Measurements from ENCODE around the gene GALNT18. TPM values are rescaled to one million over a fixed set of nuclear protein-coding genes. Genes with fewer than 3 reads are reported as not detected.

GALNT18 gene
- total RNA-seq, 1 donor, result 2.4 TPM

- no peak for DNase-seq (ENCODE audit: low read depth)
- no peak overlapping the region for H3K4me3 ChIP-seq (ENCODE audit: low read depth, low read length)
- TF ChIP-seq, protein P1, sequence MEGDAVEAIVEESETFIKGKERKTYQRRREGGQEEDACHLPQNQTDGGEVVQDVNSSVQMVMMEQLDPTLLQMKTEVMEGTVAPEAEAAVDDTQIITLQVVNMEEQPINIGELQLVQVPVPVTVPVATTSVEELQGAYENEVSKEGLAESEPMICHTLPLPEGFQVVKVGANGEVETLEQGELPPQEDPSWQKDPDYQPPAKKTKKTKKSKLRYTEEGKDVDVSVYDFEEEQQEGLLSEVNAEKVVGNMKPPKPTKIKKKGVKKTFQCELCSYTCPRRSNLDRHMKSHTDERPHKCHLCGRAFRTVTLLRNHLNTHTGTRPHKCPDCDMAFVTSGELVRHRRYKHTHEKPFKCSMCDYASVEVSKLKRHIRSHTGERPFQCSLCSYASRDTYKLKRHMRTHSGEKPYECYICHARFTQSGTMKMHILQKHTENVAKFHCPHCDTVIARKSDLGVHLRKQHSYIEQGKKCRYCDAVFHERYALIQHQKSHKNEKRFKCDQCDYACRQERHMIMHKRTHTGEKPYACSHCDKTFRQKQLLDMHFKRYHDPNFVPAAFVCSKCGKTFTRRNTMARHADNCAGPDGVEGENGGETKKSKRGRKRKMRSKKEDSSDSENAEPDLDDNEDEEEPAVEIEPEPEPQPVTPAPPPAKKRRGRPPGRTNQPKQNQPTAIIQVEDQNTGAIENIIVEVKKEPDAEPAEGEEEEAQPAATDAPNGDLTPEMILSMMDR (IDR thresholded peaks at IDR 0.05; ENCODE audit: insufficient read depth, low read length), result no peak
Measured at GRCh38 chr11:11607772-11608171, 14.0 kb downstream of the GALNT18 start.

DNA sequence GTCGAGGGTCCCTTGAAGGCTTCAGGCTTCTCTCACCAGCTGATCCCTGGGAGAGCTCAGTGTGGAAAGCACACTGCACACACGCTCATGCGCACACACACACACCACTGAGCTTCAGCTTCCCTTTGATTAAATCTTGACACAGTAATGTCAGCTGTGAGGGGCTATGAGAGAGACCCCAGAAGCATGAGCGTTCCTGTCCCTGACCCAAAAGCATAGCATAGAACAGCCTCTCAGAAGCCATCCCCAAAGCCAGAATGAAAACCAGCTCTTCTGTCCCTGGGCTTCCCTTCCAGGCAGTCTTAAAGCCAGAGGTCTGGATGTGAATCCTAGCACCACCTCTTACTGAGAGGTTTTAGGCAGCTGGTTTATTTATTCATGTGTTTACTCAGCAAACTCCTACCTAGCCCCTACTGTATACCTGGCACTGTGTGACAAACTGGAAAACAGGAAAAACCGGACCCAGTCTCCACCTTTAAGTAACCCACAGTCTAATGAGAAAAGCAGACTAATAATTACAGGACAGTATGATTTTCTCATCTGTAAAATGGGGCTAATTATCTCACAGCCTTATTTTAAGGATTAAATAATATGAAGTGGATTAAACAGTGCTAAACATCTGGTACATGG lies 15.9 kb downstream of the GALNT18 start:
- TF ChIP-seq, protein P1 (IDR thresholded peaks at IDR 0.05; ENCODE audit: insufficient read depth, low read length), result no peak
- H3K4me3 ChIP-seq (ENCODE audit: low read depth, low read length), result no peak overlapping the region
- no peak for DNase-seq (ENCODE audit: low read depth)

- TF ChIP-seq, protein P1 (IDR thresholded peaks at IDR 0.05; ENCODE audit: insufficient read depth, low read length), result no peak
- DNase-seq (ENCODE audit: low read depth), result no peak
- H3K4me3 ChIP-seq (ENCODE audit: low read depth, low read length), result no peak overlapping the region
Measured at GRCh38 chr11:11605181-11605580, 16.6 kb downstream of the GALNT18 start.

DNA sequence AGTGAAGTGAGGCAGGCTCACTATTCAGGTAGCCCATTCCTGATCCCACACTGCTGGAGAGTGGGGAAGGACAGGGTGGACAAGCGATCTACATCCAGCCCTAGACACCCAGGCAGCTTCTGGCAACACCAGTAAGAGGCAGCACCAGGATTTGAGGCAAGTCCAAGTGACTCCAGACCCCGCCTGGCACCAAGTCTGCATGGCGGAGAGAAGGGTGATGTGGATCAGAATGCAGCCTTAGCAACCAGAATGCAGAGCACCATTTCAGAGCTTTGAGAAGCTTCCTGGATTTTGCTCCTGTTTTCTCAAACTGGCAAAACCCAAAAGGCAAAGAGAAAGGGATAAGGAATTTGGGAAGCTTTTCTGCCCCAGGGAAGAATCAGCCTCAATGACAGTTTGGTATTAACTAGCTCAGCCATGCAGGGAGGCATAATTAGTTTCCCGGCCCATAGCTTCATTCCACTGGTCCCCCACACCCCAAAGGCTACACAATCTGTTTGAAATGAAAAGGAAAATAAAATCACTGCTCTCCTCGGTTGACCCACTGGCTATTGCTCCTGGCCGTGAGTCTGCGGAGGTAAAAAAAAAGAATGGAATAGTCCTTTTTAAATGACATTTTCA lies 17.3 kb downstream of the GALNT18 start:
- no peak overlapping the region for H3K4me3 ChIP-seq (ENCODE audit: low read depth, low read length)
- no peak for DNase-seq (ENCODE audit: low read depth)
- TF ChIP-seq, protein P1 (IDR thresholded peaks at IDR 0.05; ENCODE audit: insufficient read depth, low read length), result no peak

DNA sequence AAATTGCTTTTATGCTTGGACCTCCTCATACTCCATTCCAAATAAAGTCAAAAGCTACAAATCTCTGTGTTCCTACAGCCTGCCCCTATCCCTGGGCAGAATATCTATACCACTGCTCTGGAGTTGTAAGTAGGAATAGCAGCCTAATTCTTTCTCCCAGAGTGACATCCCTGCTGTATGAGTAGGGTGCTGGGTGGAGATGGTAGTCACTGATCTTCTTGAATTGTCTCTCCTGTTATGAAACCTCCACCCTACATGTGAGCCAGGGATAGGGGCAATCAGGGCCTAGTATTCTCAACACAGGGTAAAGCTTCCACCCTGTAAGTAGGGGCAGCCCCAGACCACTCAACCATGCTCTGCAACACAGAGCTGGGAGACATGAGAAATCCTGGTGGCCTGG lies 19.8 kb downstream of the GALNT18 start:
- TF ChIP-seq, protein P1 (IDR thresholded peaks at IDR 0.05; ENCODE audit: insufficient read depth, low read length), result no peak
- no peak overlapping the region for H3K4me3 ChIP-seq (ENCODE audit: low read depth, low read length)
- no peak for DNase-seq (ENCODE audit: low read depth)

- TF ChIP-seq, protein P1 (IDR thresholded peaks at IDR 0.05; ENCODE audit: insufficient read depth, low read length), result no peak
- no peak overlapping the region for H3K4me3 ChIP-seq (ENCODE audit: low read depth, low read length)
- DNase-seq (ENCODE audit: low read depth), result no peak
Measured at GRCh38 chr11:11600288-11600687, 21.5 kb downstream of the GALNT18 start.
